Measurements from ENCODE around the gene DOP1A. TPM values are rescaled to one million over a fixed set of nuclear protein-coding genes. Genes with fewer than 3 reads are reported as not detected.

Gene DOP1A
- total and polyA plus RNA-seq, 2 donors (not counting 1 experiment from before 2014, with no cell fraction given) = 9.4 to 28.3 TPM

GRCh38 chr6:83169106-83169505 is 101.6 kb downstream of the DOP1A start:
- no peaks in the 10 kb centered on the region for H3K27me3 ChIP-seq (replicated peaks in 1 of 4; ENCODE audit: control extremely low read depth in 1 of 4, control insufficient read depth in 3 of 4, insufficient read depth in 4 of 4, low read length in 3 of 4)
- H3K79me2 ChIP-seq (ENCODE audit: control insufficient read depth, insufficient read depth, low read length) = no peaks in the 10 kb centered on the region
- peaks cover 6 to 79% of the 10 kb centered on the region in 2 experiments for H3K36me3 ChIP-seq (replicated peaks in 1 of 2; ENCODE audit: control extremely low read depth in 1 of 2, control insufficient read depth in 1 of 2, extremely low read depth in 1 of 2, insufficient read depth in 2 of 2, low read length in 1 of 2)
- DNase-seq = no peak
- Mint-ChIP-seq H3K4me3 (no peak overlapping the region), H3K27me3 (no peaks in the 10 kb centered on the region), H3K27ac (no peak overlapping the region), H3K4me1 (no peaks in the 10 kb centered on the region), H3K9me3 (ENCODE audit: insufficient read depth) (no peaks in the 10 kb centered on the region)
- H3K4me1 ChIP-seq (ENCODE audit: control insufficient read depth in 2 of 2, insufficient read depth in 2 of 2, low read length in 2 of 2) = no peaks in the 10 kb centered on the region
- no peak overlapping the region for H2AFZ ChIP-seq (ENCODE audit: insufficient read depth, low read depth, low read length, poor library complexity, severe bottlenecking)
- no peak overlapping the region for H3K4me2 ChIP-seq (replicated peaks; ENCODE audit: low read depth, low read length, poor library complexity, severe bottlenecking)
- ChIA-PET CTCF (interaction anchor here (1.6 kb wide), 1 partner anchor 103 kb away, joined by 4 read pairs; the partner anchor contains the start of gene UBE3D), POLR2A (no interaction called here)
- intact Hi-C loops (cut with micrococcal nuclease) = no loop called here
- no peak overlapping the region for H3K4me3 ChIP-seq (ENCODE audit: control extremely low read depth in 1 of 5, extremely low read depth in 1 of 5, insufficient read depth in 1 of 5, low read depth in 2 of 5, low read length in 4 of 5)
- H4K20me1 ChIP-seq (ENCODE audit: control insufficient read depth, insufficient read depth, low read length, poor library complexity, severe bottlenecking) = no peaks in the 10 kb centered on the region
- TF ChIP-seq CTCF (IDR thresholded peaks at IDR 0.05) = no peak
- no peak for TF ChIP-seq EZH2 (IDR thresholded peaks at IDR 0.05; ENCODE audit: borderline replicate concordance, insufficient read depth, low read depth, low read length, poor library complexity, severe bottlenecking)
- ATAC-seq (ENCODE audit: low read depth) = no peak
- H3K9me3 ChIP-seq (ENCODE audit: control extremely low read depth in 1 of 3, control insufficient read depth in 2 of 3, insufficient read depth in 1 of 3, low read length in 2 of 3) = no peaks in the 10 kb centered on the region
- no peak overlapping the region for H3K9ac ChIP-seq (ENCODE audit: low read length)
- no peak overlapping the region for H3K27ac ChIP-seq (ENCODE audit: low read length in 2 of 2)

- Mint-ChIP-seq H3K27ac (no peak overlapping the region), H3K4me3 (no peak overlapping the region), H3K9me3 (ENCODE audit: insufficient read depth) (no peaks in the 10 kb centered on the region), H3K4me1 (no peaks in the 10 kb centered on the region), H3K27me3 (no peaks in the 10 kb centered on the region)
- no CpG with 5 or more reads among the region's 1 CpG for WGBS (ENCODE audit: insufficient coverage)
- Histone ChIP-seq H3K27me3 (replicated peaks in 1 of 4; ENCODE audit: control extremely low read depth in 1 of 4, control insufficient read depth in 3 of 4, insufficient read depth in 4 of 4, low read length in 3 of 4) (no peaks in the 10 kb centered on the region), H3K36me3 (replicated peaks in 1 of 2; ENCODE audit: control extremely low read depth in 1 of 2, control insufficient read depth in 1 of 2, extremely low read depth in 1 of 2, insufficient read depth in 2 of 2, low read length in 1 of 2) (peaks cover 6 to 76% of the 10 kb centered on the region in 2 experiments), H3K79me2 (ENCODE audit: control insufficient read depth, insufficient read depth, low read length) (no peaks in the 10 kb centered on the region), H3K9ac (ENCODE audit: low read length) (no peak overlapping the region), H3K9me3 (ENCODE audit: control extremely low read depth in 1 of 3, control insufficient read depth in 2 of 3, insufficient read depth in 1 of 3, low read length in 2 of 3) (no peaks in the 10 kb centered on the region), H3K4me1 (ENCODE audit: control insufficient read depth in 2 of 2, insufficient read depth in 2 of 2, low read length in 2 of 2) (no peaks in the 10 kb centered on the region), H3K4me3 (ENCODE audit: control extremely low read depth in 1 of 5, extremely low read depth in 1 of 5, insufficient read depth in 1 of 5, low read depth in 2 of 5, low read length in 4 of 5) (no peak overlapping the region), H3K27ac (ENCODE audit: low read length in 2 of 2) (no peak overlapping the region), H2AFZ (ENCODE audit: insufficient read depth, low read depth, low read length, poor library complexity, severe bottlenecking) (no peak overlapping the region), H3K4me2 (replicated peaks; ENCODE audit: low read depth, low read length, poor library complexity, severe bottlenecking) (no peak overlapping the region), H4K20me1 (ENCODE audit: control insufficient read depth, insufficient read depth, low read length, poor library complexity, severe bottlenecking) (no peaks in the 10 kb centered on the region)
- CTCF ChIA-PET = interaction anchor here (1.3 to 1.6 kb wide), 2 partner anchors 102 to 104 kb away, joined by 3 to 4 read pairs; partner anchors contain the start of genes DOP1A and UBE3D
- intact Hi-C loops (cut with micrococcal nuclease) = no loop called here
- POLR2A ChIA-PET = no interaction called here
- TF ChIP-seq CTCF (IDR thresholded peaks at IDR 0.05) = no peak
- TF ChIP-seq EZH2 (IDR thresholded peaks at IDR 0.05; ENCODE audit: borderline replicate concordance, insufficient read depth, low read depth, low read length, poor library complexity, severe bottlenecking) = no peak
- ATAC-seq (ENCODE audit: low read depth) = no peak
- no peak for DNase-seq
Measured at GRCh38 chr6:83169511-83169910, 102.0 kb downstream of the DOP1A start.

Data from B cell (primary cell).